IMR-90 (cell line): ENCODE data around the gene STAMBPL1. TPM values are rescaled to one million over a fixed set of nuclear protein-coding genes. Genes with fewer than 3 reads are reported as not detected.

Source experiments
- ATAC-seq: fragments of 200-7000 bp; cut with Tn5 transposase; 2 replicates; pipeline ENCODE4 v1.9.1; 2020; ENCODE audit warnings: low read depth, mild to moderate bottlenecking, moderate library complexity
- BruUV-seq: library from RNA; stranded (reverse); fragments of 400-500 nt; replicated peaks from 2 replicates; lab custom pipeline; 2021; lab: Mats Ljungman, UMichigan
- CTCF ChIA-PET: fragments of 300-600 bp; formaldehyde crosslinking; extraction: SDS; loops from one replicate; lab custom pipeline; 2021; ENCODE audit warnings: antibody characterized with exemption; lab: Yijun Ruan, JAX
- POLR2A ChIA-PET: fragments of 300-600 bp; sonication (Branson Sonifier 250); formaldehyde crosslinking; loops from one replicate; lab custom pipeline; 2022; ENCODE audit warnings: antibody characterized with exemption; ENCODE audit not compliant: unreplicated experiment; lab: Charles Lee
- DNase-seq: peaks from one replicate; pipeline ENCODE4 v3.0.0; 2013
- H2AFZ ChIP-seq: replicated peaks from 2 replicates; pipeline ENCODE3; 2013; ENCODE audit warnings: low read length, mild to moderate bottlenecking; ENCODE audit not compliant: poor library complexity
- H2AK5ac ChIP-seq: 2 replicates; pipeline ENCODE4 v1.6.1; 2013; ENCODE audit warnings: low read depth, low read length, inconsistent platforms
- H2AK9ac ChIP-seq: replicated peaks from 2 replicates; pipeline ENCODE3; 2013; ENCODE audit warnings: mild to moderate bottlenecking, low read depth, low read length, moderate library complexity; ENCODE audit not compliant: poor library complexity
- H2BK120ac ChIP-seq: 2 replicates; pipeline ENCODE4 v1.6.1; 2013; ENCODE audit warnings: low read depth, low read length, inconsistent platforms
- H2BK15ac ChIP-seq: 3 replicates; pipeline ENCODE4 v1.6.1; 2013; ENCODE audit warnings: low read depth, low read length, inconsistent platforms
- H2BK20ac ChIP-seq: 2 replicates; pipeline ENCODE4 v1.6.1; 2013; ENCODE audit warnings: low read depth, mild to moderate bottlenecking, inconsistent platforms, low read length, moderate library complexity
- H2BK5ac ChIP-seq: 2 replicates; pipeline ENCODE4 v1.6.1; 2013; ENCODE audit warnings: mild to moderate bottlenecking, low read depth, low read length, inconsistent platforms; ENCODE audit not compliant: poor library complexity, severe bottlenecking
- H3K14ac ChIP-seq: replicated peaks from 2 replicates; pipeline ENCODE4 v1.6.1; 2013; ENCODE audit warnings: low read depth, low read length, inconsistent platforms
- H3K18ac ChIP-seq: 2 replicates; pipeline ENCODE4 v1.6.1; 2013; ENCODE audit warnings: low read depth, low read length, control low read depth
- H3K23ac ChIP-seq: 2 replicates; pipeline ENCODE4 v1.6.1; 2013; ENCODE audit warnings: low read depth, low read length, inconsistent platforms
- H3K27ac ChIP-seq: 2 replicates; pipeline ENCODE4 v1.5.1; 2013; ENCODE audit warnings: mild to moderate bottlenecking, control low read depth, low read length; ENCODE audit not compliant: insufficient read depth
- H3K27me3 ChIP-seq: 2 replicates; pipeline ENCODE4 v1.6.1; 2013; ENCODE audit warnings: low read length; ENCODE audit not compliant: control insufficient read depth, insufficient read depth
- H3K36me3 ChIP-seq: 2 replicates; pipeline ENCODE4 v1.6.1; 2013; ENCODE audit warnings: low read length, mixed read lengths; ENCODE audit not compliant: control insufficient read depth, insufficient read depth
- H3K4ac ChIP-seq: 2 replicates; pipeline ENCODE4 v1.6.1; 2013; ENCODE audit warnings: low read depth, low read length, inconsistent platforms
- H3K4me1 ChIP-seq: 2 replicates; pipeline ENCODE4 v1.6.1; 2013; ENCODE audit warnings: low read length, mixed read lengths; ENCODE audit not compliant: control insufficient read depth, insufficient read depth
- H3K4me2 ChIP-seq: 2 replicates; pipeline ENCODE4 v1.6.1; 2013; ENCODE audit warnings: low read depth, mild to moderate bottlenecking, control low read depth, low read length, moderate library complexity
- H3K4me3 ChIP-seq: 2 replicates; pipeline ENCODE4 v1.5.1; 2013; ENCODE audit warnings: low read depth, mild to moderate bottlenecking, control low read depth, low read length, moderate library complexity; ENCODE audit not compliant: insufficient read depth
- H3K56ac ChIP-seq: 2 replicates; pipeline ENCODE4 v1.6.1; 2013; ENCODE audit warnings: low read length, inconsistent platforms; ENCODE audit not compliant: insufficient read depth; ENCODE audit errors: extremely low read depth
- H3K79me1 ChIP-seq, 2 experiments: 2 replicates each; pipeline ENCODE4 v1.6.1; 2013; ENCODE audit warnings: low read length in 2 of 2, inconsistent platforms in 1 of 2, low read depth in 1 of 2
- H3K9ac ChIP-seq: 2 replicates; pipeline ENCODE4 v1.6.1; 2013; ENCODE audit warnings: low read depth, low read length, control low read depth
- H3K9me1 ChIP-seq: 2 replicates; pipeline ENCODE4 v1.6.1; 2013; ENCODE audit warnings: low read length, inconsistent platforms; ENCODE audit not compliant: insufficient read depth
- H3K9me3 ChIP-seq: 2 replicates; pipeline ENCODE4 v1.6.1; 2013; ENCODE audit warnings: low read length; ENCODE audit not compliant: control insufficient read depth, insufficient read depth
- H4K20me1 ChIP-seq: 2 replicates; pipeline ENCODE4 v1.6.1; 2013; ENCODE audit warnings: low read length, inconsistent platforms; ENCODE audit not compliant: insufficient read depth
- H4K5ac ChIP-seq: 2 replicates; pipeline ENCODE4 v1.6.1; 2013; ENCODE audit warnings: mild to moderate bottlenecking, low read depth, low read length, control low read depth
- H4K8ac ChIP-seq, 2 experiments: 2 replicates each; pipeline ENCODE4 v1.6.1; 2013; ENCODE audit warnings: low read depth in 2 of 2, low read length in 2 of 2, control low read depth in 1 of 2, inconsistent platforms in 1 of 2
- H4K91ac ChIP-seq: 2 replicates; pipeline ENCODE4 v1.6.1; 2013; ENCODE audit warnings: low read depth, low read length, inconsistent platforms; ENCODE audit not compliant: insufficient read depth
- BHLHE40 ChIP-seq: fragments of 150-350 bp; IDR thresholded peaks from 2 replicates; pipeline ENCODE4 v1.6.1; 2016; ENCODE audit warnings: mild to moderate bottlenecking, low read depth, low read length
- CEBPB ChIP-seq: IDR thresholded peaks from 2 replicates; pipeline ENCODE4 v1.6.1; 2012; ENCODE audit warnings: low read depth, low read length, improper control_type of control experiment
- CHD1 ChIP-seq: IDR thresholded peaks from 2 replicates; pipeline ENCODE4 v1.6.1; 2012; ENCODE audit warnings: low read depth, low read length, improper control_type of control experiment
- FOS ChIP-seq: fragments of 150-350 bp; IDR thresholded peaks from 2 replicates; pipeline ENCODE4 v1.6.1; 2016; ENCODE audit warnings: low read depth, low read length
- MAFK ChIP-seq: IDR thresholded peaks from 2 replicates; pipeline ENCODE4 v1.6.1; 2012; ENCODE audit warnings: low read depth, low read length, improper control_type of control experiment
- MAZ ChIP-seq: IDR thresholded peaks from 2 replicates; pipeline ENCODE4 v1.6.1; 2012; ENCODE audit warnings: low read depth, mild to moderate bottlenecking, low read length, improper control_type of control experiment, moderate library complexity, borderline replicate concordance
- MXI1 ChIP-seq: IDR thresholded peaks from 2 replicates; pipeline ENCODE4 v1.6.1; 2012; ENCODE audit warnings: low read depth, mild to moderate bottlenecking, low read length, moderate library complexity, borderline replicate concordance
- NFE2L2 ChIP-seq: fragments of 150-350 bp; IDR thresholded peaks from 2 replicates; pipeline ENCODE4 v1.6.1; 2016; ENCODE audit warnings: low read depth, mild to moderate bottlenecking, low read length
- POLR2A ChIP-seq: IDR thresholded peaks from 2 replicates; pipeline ENCODE4 v1.6.1; 2012; ENCODE audit warnings: mild to moderate bottlenecking, low read depth, low read length
- RAD21 ChIP-seq: IDR thresholded peaks from 2 replicates; pipeline ENCODE4 v1.6.1; 2012; ENCODE audit warnings: low read length, improper control_type of control experiment
- RCOR1 ChIP-seq: IDR thresholded peaks from 2 replicates; pipeline ENCODE4 v1.6.1; 2012; ENCODE audit warnings: mild to moderate bottlenecking, low read length, improper control_type of control experiment; ENCODE audit not compliant: insufficient replicate concordance
- RFX5 ChIP-seq: IDR thresholded peaks from 2 replicates; pipeline ENCODE4 v1.8.0; 2012; ENCODE audit warnings: low read depth, mild to moderate bottlenecking, low read length, moderate library complexity
- SMC3 ChIP-seq: fragments of 150-350 bp; IDR thresholded peaks from 2 replicates; pipeline ENCODE4 v1.6.1; 2016; ENCODE audit warnings: low read depth, mild to moderate bottlenecking, antibody characterized with exemption, low read length, moderate library complexity
- WGBS, 2 experiments: methylation state at CpG; one replicate each; pipeline versions ENCODE4 v1.1.5 to v1.1.7; 2013; ENCODE audit warnings: missing lambda C conversion rate in 2 of 2; ENCODE audit not compliant: insufficient read length in 1 of 2; ENCODE audit errors: extremely low coverage in 2 of 2; 5-methylcytosine and 5-hydroxymethylcytosine counted together
- dilution Hi-C: fragments of 300-500 bp; cut with HindIII; formaldehyde crosslinking; loops from one replicate; pipeline ENCODE4 v1.14.3; 2018; ENCODE audit warnings: low sequenced_read_pairs; ENCODE audit not compliant: unreplicated experiment
- in situ Hi-C: fragments of 300-500 bp; cut with MboI; formaldehyde crosslinking; loops from 3 replicates; pipeline ENCODE4 v1.14.3; 2019; ENCODE audit warnings: low sequenced_read_pairs, inconsistent platforms, mixed read lengths
- intact Hi-C: fragments of 100-400 bp; cut with micrococcal nuclease; formaldehyde crosslinking; loops from 2 replicates; pipeline ENCODE4 v1.10.0; 2022
- polyA plus RNA-seq, 3 experiments: library from polyadenylated mRNA; depleted of rRNA; stranded (reverse); fragments of >200 nt; gene quantifications; 2 replicates each; pipeline ENCODE4 v1.2.3, GENCODE V29; 2012; ENCODE audit warnings: low replicate concordance in 1 of 3
- total RNA-seq: library from RNA; depleted of rRNA; stranded (reverse); fragments of >200 nt; gene quantifications from 2 replicates; pipeline ENCODE4 v1.2.3, GENCODE V29; 2012
- TF ChIP-seq, protein P1 (sequence below): conservative IDR thresholded peaks from 2 replicates; pipeline ENCODE4 v1.5.1; 2012; ENCODE audit warnings: mild to moderate bottlenecking, low read depth, low read length, improper control_type of control experiment
- TF ChIP-seq, protein P2 (sequence below): fragments of 150-350 bp; IDR thresholded peaks from 2 replicates; pipeline ENCODE4 v1.6.1; 2016; ENCODE audit warnings: low read depth, mild to moderate bottlenecking, low read length, moderate library complexity, borderline replicate concordance
- TF ChIP-seq, protein P3 (sequence below): fragments of 150-350 bp; IDR thresholded peaks from 2 replicates; pipeline ENCODE4 v1.6.1; 2017; ENCODE audit warnings: mild to moderate bottlenecking, antibody characterized with exemption, low read length, low read depth

STAMBPL1 gene
- total and polyA plus RNA-seq, 2 of the 4 experiments (the other 2 are of a cell fraction) = 26.8 to 28.1 TPM

- Histone ChIP-seq H3K14ac (no peak overlapping the region), H4K20me1 (peaks cover 33% of the 10 kb centered on the region), H3K4me2 (no peak overlapping the region), H2BK5ac (no peak overlapping the region), H2AK9ac (no peak overlapping the region), H3K9me3 (no peaks in the 10 kb centered on the region), H3K9ac (no peak overlapping the region), H3K79me1 (peaks cover 13 to 41% of the 10 kb centered on the region in 2 experiments; a peak in 3 of 4 replicates), H3K27me3 (no peaks in the 10 kb centered on the region), H3K4ac (no peak overlapping the region), H2BK20ac (no peak overlapping the region), H3K9me1 (peaks cover 3% of the 10 kb centered on the region; the same call in 1 of the 2 replicates), H4K5ac (no peak overlapping the region), H3K18ac (no peak overlapping the region), H2AK5ac (no peak overlapping the region), H4K91ac (no peak overlapping the region), H3K56ac (no peak overlapping the region), H2AFZ (no peak overlapping the region), H3K27ac (no peak overlapping the region), H2BK15ac (no peak overlapping the region), H3K36me3 (peaks cover 69% of the 10 kb centered on the region), H3K23ac (no peak overlapping the region), H3K4me3 (no peak overlapping the region), H4K8ac (no peak overlapping the region), H2BK120ac (no peak overlapping the region), H3K4me1 (no peaks in the 10 kb centered on the region)
- ChIA-PET CTCF (no interaction called here), POLR2A (no interaction called here)
- DNase-seq (no peak), ATAC-seq (no peak)
- BruUV-seq = no TSS peak
- intact Hi-C loops (no loop called here), dilution Hi-C loops (no loop called here), in situ Hi-C loops (loop anchor here (5.0 kb wide), 1 partner anchor 102 kb away; no protein-coding TSS in a partner anchor)
- TF ChIP-seq, protein P1, sequence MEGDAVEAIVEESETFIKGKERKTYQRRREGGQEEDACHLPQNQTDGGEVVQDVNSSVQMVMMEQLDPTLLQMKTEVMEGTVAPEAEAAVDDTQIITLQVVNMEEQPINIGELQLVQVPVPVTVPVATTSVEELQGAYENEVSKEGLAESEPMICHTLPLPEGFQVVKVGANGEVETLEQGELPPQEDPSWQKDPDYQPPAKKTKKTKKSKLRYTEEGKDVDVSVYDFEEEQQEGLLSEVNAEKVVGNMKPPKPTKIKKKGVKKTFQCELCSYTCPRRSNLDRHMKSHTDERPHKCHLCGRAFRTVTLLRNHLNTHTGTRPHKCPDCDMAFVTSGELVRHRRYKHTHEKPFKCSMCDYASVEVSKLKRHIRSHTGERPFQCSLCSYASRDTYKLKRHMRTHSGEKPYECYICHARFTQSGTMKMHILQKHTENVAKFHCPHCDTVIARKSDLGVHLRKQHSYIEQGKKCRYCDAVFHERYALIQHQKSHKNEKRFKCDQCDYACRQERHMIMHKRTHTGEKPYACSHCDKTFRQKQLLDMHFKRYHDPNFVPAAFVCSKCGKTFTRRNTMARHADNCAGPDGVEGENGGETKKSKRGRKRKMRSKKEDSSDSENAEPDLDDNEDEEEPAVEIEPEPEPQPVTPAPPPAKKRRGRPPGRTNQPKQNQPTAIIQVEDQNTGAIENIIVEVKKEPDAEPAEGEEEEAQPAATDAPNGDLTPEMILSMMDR = no peak
- TF ChIP-seq, protein P2, sequence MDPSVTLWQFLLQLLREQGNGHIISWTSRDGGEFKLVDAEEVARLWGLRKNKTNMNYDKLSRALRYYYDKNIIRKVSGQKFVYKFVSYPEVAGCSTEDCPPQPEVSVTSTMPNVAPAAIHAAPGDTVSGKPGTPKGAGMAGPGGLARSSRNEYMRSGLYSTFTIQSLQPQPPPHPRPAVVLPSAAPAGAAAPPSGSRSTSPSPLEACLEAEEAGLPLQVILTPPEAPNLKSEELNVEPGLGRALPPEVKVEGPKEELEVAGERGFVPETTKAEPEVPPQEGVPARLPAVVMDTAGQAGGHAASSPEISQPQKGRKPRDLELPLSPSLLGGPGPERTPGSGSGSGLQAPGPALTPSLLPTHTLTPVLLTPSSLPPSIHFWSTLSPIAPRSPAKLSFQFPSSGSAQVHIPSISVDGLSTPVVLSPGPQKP = no peak
- TF ChIP-seq RAD21 (no peak), RFX5 (no peak), RCOR1 (no peak), MAFK (no peak), NFE2L2 (no peak), CEBPB (no peak), MXI1 (no peak), MAZ (no peak), POLR2A (no peak), BHLHE40 (no peak), SMC3 (no peak), FOS (no peak), CHD1 (no peak)
- TF ChIP-seq, protein P3, sequence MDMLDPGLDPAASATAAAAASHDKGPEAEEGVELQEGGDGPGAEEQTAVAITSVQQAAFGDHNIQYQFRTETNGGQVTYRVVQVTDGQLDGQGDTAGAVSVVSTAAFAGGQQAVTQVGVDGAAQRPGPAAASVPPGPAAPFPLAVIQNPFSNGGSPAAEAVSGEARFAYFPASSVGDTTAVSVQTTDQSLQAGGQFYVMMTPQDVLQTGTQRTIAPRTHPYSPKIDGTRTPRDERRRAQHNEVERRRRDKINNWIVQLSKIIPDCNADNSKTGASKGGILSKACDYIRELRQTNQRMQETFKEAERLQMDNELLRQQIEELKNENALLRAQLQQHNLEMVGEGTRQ = no peak
- WGBS, 2 experiments = no CpG with 5 or more reads among the region's 2 CpGs
These were observed 58.9 kb downstream of the STAMBPL1 start for GRCh38 chr10:88938938-88939337.
